NCI-H187 (cell line): ENCODE results near the gene ADISSP.

Experiments used
- DNase-seq, 2 experiments: peaks; one replicate each; lab custom pipeline; 2025; lab: John Stamatoyannopoulos, UW

Gene ADISSP

DNA sequence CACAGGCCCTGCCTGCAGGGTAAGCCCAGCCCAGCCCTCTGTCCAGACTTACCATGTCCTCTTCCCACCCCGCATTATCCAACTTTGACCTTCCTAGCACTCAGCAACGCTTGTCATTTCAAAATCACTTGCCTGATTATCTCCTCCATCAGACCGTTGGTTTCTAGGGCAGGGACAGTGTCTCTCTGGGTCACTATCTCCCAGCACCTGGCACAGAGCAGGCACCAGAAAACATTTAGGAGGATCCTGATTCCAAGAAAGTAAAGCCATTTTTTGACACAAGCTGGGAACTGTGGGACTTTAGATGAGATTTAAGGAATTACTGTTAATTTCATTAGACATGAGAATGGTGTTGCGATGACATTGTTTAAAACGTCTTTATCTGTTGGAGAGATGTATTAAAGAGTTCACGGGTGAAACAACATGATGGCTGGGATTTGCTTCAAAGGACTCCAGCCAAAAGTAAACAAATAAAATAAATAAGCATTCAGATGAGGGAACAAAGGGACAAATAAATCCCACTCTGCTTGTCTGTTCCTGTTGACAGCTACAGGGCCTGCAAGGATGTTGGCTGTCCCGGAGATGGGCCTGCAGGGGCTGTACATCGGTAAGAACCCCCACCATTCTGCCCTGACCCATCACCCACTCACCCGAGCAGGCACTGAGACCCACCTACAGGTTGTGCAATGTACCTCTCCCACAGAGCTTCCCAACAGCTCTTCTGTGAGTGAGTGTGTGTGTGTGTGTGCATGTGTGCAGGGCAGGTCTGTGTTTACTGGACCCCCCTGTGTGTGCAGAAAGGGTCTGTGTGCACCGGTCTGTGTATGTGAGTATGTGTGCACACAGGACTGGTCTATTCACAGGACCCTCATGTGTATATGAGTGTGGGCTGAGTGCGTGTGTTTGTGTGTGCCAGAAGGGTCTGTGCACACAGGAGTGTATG is 29.2 kb downstream of the ADISSP start:
- no peak for DNase-seq

DNA sequence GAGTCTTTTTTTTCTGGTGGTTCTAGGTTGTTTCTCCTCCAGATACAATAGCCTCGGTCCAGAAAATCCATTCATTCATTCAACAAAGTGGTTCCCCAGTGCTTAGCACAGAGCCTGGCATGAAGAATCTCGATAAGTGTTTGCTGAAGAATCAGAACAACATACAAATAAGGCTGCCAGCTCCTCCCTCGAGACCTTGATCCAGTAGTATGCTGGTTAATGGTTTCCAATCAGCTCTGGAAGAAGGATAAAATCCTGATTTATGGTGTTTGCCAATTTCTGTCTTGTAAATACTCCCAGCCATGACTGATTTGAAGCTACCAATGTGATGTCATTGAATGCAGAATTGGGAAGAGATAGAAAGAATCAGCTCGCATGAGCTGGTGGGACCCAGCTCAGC is 31.8 kb downstream of the ADISSP start:
- no peak for DNase-seq

DNA sequence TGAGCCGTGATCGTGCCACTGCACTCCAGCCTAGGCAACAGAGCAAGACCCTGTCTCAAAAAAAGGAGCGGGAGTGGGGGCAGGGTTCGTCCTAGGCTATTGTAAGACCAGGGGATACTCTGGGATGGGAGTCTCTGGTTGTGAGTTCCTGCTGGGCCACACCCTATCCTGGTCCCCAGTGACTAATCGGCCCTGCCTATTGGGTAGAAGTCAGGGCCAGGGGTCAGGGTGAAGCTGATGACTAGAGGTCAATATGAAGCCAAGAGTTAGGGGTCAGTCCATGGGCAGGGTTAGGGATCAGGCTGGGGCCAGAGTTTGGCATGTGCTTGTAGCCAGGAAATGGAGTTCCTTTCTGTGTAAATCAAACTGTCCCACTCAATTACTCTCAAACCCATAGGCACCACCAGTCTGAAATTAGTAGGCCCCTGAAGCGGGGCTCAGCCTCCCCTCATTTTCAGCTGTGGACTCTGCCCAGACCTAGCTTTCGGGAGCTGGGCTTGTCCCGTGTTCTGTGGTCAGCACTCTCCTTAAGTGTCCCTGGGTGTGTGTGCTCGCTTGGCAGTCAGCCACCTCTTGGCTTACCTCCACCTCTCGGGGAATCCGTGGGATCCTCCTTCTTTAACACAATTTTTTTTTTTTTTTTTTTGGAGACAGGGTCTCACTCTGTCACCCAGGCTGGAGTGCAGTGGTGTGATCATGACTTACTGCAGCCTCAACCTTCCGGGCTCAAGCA is 33.3 kb downstream of the ADISSP start:
- no peak for DNase-seq

DNA sequence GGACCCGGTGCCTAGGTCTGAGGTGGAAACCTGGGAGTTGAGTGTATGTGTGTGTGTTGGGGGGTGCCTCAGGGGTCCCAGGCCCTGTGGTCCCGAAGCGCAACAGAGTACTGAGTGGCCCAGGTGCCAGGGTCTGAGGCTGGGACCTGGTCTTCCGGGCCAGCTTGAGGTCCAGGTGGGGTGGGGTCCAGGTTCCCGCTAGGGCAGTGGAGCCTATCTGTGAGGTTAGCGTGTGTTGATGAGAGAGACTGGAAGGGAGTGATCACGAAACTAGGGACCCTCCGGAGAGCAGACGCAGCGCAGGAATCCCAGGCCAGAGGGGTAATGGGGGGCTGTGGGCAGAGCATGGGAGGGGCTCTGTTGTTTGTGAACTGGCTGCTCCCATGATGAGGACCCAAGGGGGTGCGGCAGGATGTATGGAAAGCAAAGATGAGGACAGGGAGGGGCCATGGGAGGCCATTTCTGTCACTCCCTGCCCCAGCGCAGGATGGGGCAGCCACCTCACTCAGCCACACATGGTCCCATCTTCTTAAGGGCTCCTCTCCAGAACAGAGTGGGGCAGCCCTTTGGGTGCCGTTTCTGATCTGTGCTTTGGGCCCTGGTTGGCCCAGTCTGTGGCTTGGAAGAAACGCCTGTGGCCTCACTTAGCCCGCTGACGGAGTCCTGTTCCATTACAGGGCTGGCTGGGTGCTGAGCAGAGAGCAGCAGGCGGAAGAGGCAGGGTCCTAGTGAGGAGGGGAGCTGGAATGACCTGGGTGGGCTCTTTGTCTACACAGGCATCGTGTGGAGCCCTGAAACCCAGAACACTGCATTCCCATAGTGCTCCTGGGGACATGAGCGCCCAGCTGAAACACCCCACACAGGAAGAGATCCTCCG is 34.2 kb downstream of the ADISSP start:
- DNase-seq: no peak

DNA sequence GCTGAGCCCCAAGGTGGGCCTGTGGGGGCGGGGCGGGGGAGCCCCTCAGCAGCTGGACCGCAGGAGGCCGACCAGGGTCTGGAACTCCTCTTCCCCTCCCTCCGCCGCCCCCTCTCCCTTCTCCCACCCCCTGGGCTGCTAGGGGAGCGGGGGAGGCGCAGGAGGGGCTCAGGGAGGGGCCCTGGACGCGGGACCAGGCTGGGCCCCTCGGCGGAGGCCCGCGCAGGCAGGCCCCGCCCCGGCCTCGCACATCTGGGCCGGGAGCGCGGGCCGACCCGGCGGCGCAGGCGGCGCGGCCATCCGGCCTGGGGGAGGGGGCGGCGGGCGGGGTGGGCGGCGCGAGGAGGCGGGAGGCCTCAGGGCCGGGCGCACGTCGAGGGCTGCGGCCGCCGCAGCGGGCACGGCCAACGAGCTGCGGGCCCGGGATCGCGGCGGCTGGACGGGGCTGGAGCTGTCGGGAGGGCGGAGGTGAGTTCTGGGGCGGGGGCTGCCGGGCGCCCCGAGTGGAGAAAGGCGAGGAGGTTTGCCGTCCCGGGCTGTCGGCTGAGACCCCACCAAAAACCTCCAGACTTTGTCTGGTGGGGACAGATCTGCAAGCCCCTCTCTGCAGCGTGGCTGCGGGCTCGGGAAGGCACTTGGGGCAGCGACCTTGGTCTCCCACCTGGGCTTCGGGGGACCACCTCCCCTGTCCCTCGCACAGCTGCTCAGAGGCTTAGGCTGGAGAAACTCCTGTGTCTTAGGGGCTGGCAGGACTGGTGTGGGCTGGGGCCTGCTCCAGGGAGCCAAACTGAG is 35.0 kb downstream of the ADISSP start, which contains the start of gene HSPA12B:
Gene HSPA12B (plus strand): TSS at position 359 of the 792 bp plus-strand sequence. CDS start 5,990 bp downstream, outside the sequence.
- no peak for DNase-seq

DNA sequence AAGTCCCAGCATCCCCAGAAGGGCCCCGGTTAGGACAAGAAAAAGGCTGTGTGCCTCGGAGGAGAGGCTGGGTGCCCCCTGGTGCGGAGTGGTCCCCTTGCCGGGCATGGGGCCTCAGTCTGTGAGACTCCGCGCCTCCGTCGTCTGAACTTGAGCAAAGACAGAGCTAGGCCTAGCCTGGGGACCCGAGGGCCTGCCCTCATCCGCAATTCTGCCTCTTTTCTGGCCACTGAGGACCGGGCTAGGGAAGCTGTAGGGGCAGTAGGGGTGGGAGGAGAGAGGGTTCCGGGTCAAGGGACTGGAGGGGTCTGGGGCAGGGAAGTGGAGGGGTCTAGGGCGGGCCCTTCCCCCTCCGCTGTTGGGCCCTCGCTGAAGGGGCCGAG is 35.6 kb downstream of the ADISSP start:
- DNase-seq: no peak

DNA sequence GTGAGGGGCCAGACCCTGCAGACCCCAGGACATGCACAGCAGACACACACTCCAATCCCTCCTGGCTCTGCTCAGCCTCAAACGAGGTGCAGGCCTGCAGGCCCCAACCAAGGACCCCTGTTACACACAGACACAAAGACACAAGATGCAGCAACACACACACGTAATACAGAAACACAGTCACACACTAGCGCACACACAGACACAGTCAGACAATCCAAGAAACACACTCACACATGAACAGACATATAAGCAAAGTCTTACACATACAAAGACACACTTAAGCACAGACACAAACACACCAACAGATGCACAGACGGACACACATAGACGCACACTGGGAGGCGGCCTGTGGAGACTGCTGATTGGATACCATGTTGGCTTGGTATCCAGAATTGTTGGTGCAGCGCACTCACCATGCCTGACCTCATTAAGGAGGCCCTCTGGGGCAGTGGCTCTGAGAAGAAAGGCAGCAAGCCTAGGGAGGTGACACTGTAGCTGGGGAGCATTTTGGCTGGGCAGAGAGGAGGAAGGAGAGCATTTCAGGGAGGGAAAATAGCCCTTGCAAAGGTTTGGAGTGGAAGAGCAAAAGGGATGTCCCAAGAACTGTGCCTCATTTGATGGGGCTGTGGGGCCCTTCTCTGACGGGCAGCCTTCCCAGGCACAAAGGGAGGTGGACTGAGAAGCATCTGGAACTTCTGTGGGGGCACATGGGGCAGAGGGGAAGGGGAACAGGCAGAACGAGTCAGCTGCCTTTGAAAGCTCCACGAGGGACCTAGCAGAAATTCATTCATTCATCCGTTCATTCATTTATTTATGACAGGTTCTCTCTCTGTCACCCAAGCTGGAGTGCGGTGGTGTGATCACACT is 36.5 kb downstream of the ADISSP start:
- DNase-seq: no peak

DNA sequence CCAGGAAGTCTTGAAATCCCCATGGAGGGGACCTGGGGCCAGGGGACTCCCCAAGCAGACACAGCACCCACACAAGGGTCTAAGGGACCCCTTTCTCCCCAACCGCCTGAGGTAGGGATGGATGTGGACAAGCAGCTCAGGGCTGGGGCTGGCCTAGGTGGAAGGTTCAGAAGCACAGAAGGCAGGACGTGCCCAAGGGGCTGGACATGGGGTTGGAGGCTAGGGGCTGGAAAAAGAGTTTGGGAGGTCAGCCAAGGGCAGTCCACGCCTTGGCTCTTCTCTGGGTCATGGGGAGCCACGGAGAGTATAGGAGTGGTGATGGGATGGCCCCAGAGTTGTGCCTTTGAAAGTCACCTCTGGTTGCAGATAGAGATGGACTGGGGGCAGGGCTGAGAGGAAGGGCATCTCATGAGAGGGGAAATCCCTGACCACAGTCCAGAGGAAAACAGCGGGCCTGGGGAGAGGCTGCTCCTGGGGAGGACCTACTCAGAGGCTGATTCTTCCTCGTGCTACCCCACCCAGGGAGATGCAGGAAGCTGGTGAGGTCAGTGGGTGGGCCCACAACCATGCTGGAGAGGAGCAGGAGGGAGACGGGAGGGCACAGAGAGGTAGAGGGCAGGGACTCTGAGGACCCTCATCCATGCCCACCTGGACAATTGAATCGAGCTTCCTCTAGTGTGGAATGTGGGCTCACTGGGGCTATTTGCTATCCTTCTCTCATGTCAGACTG is 37.6 kb downstream of the ADISSP start:
- no peak for DNase-seq

DNA sequence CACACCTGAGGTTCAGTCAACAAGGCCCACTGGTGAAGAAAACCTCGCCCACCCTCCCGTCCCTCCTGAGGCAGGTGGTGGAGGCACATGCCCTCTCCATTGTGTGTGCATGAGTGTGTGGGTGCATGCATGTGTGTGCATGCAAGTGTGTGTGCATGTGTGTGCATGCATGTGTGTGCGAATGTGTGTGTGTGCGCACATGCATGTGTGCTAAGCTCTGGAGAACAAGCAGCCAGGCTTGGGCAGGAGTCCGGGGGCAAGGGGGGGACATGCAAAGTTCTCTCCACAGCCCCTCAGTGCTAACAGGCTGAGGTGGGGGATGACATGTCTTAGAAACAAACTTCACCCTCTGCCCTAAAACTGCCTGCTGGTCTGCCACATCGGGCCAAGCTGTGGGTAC is 38.2 kb downstream of the ADISSP start:
- DNase-seq: no peak

DNA sequence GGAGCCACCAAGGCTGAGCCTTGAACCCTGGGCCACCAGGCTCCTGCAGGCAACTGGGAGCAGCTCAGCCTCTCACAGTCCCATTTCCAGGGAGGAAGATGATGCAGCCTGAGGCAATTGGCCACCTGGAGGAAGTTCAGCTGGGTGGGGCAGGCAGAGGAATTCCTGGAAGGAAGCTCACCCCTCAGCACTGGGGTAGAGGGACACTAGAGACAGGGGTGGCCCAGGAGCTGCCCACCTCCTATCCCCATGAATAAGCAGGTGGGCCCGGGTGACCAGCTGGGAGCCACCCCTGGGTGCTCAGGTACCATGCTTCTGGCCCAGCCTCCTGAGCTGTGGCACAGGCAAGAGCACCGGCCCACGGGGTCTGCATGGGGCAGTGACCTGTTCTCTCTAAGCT is 38.7 kb downstream of the ADISSP start:
- DNase-seq: no peak

DNA sequence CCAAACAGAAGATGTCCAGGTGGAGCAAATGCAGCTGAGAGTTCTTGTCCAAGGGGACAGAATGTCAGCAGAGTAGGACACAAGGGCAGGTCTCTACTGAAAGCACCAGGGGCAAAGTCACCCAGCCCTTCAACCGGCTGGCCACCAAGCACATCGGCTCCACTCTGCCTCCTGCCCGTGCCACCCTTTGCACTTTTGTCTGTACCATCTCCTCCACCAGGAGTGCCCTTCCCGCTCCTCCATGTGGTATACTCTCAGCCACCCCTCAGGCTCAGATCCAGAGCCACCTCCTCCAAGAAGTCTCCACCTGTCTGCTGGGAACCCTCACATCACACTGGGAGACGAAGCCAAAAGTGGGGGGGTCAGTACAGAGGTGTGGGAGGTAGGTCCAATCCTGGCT is 39.2 kb downstream of the ADISSP start:
- no peak for DNase-seq

DNA sequence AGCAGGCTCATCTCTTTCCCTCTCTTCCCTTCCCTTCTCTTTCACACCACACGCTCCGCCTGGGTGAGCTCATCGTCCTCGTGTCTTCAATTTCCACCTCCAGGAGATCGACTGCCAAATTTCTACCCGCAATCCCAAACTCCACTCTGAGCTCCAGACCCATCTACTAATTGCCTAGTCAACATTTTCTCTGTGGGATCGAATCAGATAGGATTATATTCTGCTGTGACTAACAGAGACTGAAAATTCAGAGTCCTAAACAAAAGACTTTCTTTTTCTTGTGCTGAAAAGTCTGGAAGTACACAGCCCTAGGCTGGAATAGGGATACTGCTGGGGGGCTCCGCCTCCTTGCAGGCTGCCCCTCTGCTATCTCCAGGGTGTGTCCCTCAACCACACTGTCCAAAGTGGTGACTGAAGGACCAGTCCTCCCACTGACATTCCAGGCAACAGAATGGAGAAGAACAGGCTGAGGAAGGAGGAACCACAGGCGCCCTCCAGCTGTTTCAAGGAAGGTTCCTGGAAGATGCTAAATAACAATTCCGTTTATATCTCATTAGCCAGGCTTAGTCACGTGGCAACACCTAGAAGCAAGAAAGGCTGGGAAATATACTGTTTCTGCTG is 40.0 kb downstream of the ADISSP start:
- DNase-seq: no peak

DNA sequence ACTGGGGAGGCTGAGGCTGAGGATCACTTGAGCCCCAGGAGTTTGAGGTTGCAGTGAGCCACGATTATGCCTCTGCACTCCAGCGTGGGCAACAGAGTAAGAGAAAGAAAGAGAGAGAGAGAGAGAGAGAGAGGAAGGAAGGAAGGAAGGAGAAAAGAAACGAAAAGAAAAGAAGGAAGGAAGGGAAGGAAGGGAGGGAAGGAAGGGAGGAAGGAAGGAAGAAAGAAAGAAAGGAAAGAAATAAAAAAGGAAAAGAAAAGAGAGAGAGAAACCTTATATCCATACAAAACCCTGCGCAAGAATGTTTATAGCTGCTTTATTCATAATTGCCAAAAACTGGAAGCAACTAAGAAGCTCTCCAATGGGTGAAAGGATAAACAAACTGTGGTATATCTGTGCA is 43.2 kb downstream of the ADISSP start:
- DNase-seq: no peak

DNA sequence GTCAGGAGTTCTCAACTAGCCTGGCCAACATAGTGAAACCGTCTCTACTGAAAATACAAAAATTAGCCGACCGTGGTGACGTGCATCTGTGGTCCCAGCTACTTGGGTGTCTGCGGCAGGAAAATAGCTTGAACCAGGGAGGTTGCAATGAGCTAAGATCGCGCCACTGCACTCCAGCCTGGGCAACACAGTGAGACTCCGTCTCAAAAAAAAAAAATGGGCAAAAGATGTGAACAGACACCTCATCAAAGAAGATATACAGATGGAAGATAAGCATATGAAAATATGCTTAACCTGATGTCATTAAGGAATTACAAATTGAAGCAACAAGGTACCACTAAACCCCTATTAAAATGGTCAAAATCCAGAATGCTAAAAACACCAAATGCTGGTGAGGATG is 44.3 kb downstream of the ADISSP start:
- DNase-seq: no peak

DNA sequence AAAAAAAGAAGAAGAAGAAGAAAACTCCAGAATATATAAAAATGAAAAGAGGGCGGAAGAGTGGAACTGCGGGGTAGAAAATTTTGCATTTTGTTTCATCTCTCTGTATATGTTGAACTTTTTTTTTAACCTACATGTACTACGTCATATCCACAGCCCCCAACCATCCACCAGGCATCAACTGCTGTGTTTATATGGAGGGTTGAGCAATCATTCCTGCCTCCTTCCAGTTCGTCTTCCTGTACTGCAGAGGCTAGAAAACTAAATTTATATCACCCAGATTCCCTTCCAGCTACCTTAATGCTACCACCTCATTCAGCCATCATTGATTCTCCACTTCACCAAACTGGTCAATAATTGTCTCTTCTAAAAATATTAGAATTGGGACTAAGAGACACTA is 45.6 kb downstream of the ADISSP start:
- no peak for DNase-seq

DNA sequence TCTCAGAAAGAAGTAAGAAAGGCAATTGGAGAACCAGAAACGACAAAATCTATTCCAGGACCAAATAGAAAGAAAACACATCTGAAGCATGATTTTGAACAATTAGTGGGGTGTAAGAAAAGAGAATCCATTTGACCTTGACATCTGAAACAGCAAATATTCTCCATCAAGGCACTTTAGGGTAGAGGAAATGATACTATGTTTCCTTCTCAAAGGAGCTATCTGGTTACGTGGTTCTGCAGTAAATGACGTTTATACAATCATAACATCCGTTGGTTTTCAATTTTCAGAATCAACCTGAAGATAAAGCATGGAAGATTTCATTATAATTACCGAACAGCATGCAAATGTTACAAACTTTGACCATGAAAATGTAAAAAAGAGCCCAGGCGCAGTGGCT is 46.9 kb downstream of the ADISSP start:
- no peak for DNase-seq

DNA sequence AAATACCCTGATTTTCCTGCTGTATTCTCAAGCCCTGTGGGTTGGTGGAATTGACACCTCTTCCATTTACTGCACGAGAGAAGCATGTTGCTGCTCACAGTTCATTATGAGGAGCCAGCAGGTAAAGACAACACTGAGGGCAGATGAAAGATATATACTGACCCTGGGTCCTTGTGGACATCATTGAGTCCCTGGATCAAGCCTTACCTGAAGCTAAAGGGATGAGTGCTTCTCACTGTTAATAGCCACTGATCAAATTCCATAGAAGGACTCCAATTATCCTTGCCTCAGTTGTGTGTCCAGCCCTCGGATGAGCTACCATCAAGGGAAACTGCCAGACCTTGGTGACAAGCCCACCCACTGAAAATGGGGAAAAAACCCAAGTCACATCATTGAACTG is 47.5 kb downstream of the ADISSP start:
- no peak for DNase-seq

DNA sequence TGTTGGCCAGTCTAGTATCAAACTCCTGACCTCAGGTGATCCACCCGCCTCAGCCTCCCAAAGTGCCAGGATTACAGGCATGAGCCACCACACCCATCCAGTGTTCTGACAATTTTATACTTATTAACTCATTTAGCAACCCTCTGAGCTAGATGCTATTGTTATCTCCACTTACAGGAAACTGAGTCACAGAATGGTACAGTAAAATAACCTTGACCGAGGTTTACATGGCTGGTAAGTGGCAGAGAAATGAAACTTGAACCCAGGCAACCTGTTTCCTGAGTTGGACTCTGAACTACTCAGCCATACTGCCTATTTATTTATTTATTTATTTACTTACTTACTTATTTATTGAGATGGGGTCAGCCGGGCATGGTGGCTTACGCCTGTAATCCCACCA is 48.5 kb downstream of the ADISSP start:
- no peak for DNase-seq

DNA sequence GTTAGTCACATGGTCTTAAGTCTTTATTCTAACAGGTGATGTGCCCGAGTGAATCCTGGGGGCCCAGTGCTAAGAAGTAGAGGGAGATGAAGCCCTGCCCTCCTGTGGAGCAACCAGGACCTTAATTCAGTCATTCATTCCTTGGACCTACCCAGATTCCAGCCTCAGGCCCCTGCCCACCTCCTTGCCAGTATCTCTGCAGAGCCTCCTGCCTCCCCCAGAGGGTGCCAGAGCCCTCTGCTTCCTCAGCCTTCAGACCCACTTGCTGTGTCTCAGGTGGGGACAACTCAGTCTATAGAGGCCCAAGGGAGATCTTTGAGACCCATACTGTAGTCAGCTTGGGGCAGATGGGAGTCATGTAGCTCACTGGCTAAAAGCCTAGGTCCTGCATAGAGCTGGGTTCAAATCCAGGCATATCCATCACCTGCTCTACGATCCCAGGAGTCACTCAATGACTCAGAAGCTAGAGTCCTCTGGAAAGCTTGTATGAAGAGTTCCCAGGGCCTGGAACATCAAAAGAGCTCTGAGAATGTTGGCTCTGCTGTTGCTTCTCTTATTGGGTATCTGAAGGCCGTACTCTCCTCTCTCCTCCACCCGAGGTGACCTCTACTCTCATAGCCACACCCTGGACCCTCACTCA is 51.2 kb downstream of the ADISSP start:
- DNase-seq: no peak
